IPS DF 19.7 (cell line): ENCODE data around the gene MYO15B.

Experiments
- DNase-seq: peaks from one replicate; pipeline ENCODE4 v3.0.0-alpha.2; 2013; ENCODE audit warnings: low read depth, low spot score

MYO15B gene

DNA sequence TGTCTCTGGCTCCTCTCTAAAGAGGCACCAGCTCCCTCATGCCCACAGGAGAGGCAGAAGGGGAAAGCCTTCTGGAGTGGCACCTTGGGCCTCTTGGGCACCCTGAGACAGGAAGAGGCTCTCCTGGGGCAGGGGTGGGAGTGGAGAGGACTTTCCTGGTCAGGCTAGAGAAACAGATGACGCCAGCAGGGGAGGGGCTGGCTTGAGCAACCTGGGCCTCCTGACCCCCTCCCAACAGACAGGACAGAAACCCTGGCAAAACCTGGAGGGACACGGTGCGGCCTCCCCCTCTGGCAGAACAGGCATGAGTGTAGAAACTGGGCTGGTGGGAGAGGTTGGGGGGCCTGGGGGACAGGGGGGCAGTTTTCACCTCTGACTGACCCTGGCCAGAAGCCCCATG, 51.7 kb downstream of the MYO15B start:
- DNase-seq, result no peak

DNA sequence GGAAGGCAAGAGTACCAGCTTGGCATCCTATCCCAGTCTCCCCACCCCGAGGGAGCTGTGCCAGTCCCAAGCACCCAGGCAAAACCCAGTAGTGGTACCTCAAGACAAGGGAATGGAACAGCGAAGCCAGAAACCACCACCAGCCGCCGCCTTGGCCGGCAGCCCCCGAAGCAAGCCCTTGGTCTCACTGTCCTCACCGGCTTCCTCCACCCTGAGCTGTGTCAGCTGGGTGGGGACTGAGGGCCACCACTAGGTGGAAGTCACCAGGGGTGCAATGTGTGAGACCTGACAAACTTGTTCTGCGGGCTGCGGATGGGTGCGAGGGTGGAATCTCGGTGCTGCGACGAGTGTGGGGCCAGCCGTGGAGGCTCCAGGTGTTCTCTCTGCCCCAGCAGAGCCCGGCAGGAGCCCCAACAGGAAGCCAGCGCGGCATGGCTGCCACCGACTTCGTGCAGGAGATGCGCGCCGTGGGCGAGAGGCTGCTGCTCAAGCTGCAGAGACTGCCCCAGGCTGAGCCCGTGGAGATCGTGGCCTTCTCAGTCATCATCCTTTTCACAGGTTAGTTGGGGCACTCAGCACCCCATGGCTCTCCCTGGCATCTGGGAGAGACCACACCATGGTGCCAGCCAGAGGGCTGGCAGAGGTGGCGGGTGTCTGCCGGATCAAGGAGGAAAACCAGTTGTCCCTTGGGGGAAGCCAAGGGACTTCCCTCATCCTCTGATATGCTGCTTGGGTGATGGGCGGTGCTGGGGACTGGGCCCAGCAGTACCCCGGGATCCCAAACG, 52.4 kb downstream of the MYO15B start:
- no peak for DNase-seq

DNA sequence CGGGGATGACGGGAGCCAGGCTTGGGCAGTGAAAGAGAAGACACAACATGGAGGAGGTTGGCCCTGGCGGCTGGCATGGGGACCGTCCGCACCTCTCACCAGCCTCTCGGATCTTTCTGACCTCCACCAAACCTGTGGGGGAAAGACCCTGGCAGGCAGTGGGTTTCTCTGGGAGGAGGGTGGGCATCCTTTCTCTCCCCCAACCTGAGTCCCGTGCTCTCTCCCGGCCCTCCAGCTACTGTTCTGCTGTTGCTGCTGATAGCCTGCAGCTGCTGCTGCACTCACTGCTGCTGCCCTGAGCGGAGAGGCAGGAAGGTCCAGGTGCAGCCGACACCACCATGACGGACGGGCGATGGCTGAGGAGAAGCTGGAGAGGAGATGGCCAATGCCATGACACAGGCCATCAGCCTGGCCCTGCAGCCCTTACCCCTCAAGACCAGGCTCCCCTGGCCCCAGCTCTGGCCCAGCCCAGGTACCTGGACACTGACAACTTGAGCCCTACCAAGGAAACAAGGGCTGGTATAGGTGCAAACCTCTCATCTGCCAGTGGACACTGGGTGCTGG, 53.0 kb downstream of the MYO15B start:
- DNase-seq, result no peak

DNA sequence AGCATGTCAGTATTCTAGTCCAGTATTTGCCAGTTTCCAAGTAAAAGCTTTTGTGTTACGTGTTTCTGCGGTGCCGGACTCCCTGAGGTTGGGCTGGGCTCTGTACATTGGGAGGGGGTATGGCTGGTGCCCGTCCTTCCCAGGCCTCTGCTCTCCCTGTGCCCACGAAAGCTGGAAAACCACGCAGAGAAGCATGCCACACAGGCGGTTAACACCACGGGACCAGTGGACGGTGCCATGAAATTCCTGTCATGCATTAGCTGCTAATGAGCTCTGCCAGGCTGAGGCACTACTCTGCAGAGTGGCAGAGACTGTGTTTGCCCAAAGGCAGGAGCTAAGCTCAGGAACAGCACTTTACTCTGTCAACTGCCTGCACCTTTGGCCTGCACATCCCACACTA, 53.7 kb downstream of the MYO15B start:
- no peak for DNase-seq

DNA sequence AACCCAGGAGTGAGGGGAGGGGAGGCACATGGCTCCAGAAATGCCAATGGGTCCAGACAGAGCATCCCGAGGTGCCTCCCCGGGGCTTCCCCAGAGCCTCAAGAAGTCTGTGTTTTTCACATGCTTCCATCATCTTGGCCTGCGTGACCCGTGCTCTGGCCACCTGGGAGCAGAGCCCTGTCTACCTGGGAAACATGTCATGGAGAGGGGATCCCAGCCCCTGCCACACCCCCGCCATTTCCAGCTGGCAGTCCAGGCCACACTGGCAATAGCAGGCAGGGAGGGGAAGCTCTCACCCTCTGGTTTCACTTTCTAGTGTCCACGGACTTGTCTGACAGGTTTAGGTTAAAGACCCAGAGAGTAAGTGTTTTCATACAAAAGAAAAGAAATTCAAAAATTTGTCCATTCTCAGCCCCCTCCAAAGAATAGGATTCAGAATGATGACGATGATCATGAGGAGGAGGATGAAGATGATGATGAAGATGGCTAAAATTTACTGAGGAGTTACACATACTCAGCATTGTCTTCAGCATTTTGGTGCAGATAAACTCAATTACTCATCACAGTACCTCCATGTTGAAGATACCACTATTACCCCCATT, 54.7 kb downstream of the MYO15B start:
- DNase-seq, result no peak

DNA sequence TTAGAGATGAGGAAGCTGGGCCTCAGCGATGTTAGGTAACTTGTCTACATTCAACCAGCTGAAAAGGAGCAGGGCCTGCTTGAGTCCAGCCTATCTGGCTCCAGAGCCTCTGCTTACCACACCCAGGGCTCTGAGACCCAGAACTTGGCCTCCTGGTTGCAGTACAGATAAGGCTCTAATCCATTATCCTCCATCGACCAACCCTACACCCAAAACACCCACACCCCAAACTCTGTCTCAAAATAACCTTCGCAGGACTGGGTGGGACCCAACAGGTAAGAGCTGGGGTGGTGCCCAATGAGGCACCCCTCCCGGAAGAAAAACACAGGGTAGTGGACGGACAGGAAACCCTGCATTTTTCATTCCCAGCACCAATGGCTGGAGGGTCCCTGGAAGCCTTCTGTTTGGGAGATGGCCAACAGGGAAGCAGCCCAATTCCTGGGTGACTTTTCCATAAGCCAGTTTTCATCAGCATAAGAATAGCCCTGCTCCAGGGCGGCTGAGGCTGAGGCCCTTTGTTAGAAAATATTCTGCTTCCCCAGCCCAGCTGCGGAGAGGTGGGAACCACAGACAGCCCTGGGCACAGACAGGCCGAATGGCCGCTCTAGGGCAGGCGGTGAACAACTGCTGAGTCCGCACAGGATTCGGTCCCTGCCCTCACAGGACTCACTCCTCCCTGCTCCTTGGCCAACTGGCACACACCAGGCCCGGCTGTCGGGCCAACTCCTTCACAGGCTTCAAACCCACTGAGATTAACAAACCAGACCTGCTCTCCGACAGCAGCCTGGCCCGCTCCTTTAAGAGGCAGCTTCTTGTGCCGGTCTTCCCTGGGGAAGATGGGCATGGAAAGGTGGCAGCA, 55.4 kb downstream of the MYO15B start:
- no peak for DNase-seq

DNA sequence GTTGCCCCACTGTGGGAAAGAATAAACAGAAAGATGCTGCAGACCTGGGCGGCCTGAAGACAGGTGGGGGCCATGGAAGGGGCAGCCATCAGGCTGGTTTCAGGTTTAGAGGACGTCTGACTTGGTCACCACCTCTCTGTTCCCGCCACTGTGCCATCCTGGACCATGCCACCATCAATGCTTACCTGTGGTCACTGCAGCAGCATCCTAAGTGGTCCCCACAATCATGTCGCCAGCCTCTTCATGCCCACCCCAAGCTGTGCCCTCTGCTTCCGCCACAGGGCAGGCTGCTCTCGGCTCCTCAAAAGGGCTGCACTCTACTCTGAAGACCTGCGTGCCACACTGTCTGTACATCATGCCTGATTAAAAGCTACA, 56.0 kb downstream of the MYO15B start:
- DNase-seq, result no peak

DNA sequence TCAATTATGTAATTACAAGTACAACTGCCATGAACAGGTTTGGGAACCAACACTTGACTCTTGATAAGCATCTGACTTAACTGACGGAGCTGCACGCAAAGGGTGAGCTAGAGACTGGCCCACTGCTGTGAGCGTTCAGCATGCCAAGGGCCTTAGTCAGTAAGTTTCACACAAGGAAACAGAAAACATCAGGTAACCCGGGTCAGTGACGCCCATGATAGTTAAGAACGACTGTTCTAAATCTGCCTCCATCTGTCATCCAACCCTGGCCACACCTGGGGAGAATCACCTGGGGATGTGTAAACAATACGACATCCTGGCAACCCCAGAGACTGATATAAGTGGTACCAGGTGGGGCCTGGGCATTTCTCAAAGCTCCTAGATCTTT, 57.9 kb downstream of the MYO15B start:
- no peak for DNase-seq

DNA sequence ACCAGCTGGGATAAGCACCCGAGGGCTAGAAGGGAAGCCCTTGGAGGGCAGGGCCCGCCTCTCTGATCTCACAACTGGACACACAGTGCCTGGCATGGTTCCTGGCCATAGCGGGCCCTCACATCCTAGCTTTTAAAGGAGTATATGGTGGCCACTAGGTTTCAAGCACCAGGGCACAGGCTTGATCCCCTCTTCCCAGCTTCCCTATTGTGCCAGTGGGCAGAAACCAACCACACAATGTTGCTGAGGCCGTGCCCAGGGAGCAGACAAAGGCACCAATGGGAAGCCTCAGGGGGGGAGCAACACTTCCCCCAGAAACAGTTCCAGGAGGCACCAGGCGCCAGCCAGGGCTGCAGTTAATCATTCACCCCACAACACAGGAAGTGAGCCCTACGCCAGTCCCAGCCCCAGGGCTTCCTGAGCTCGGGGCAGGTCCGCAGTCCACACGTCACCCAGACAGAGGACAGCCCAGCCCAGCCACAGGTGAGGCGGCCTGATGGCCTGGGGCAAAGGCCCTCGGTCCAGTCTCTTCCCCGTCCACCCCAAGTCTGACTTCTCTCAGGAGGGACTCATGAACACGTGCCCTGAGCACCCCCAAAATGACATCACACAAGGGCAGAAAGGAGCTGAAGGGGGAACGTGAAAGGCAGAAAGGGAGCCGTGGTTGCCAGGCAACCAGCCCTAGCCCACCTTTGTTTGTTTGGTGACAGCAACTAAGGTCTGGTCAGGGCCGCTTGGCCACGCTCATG, 58.5 kb downstream of the MYO15B start:
- DNase-seq, result no peak

DNA sequence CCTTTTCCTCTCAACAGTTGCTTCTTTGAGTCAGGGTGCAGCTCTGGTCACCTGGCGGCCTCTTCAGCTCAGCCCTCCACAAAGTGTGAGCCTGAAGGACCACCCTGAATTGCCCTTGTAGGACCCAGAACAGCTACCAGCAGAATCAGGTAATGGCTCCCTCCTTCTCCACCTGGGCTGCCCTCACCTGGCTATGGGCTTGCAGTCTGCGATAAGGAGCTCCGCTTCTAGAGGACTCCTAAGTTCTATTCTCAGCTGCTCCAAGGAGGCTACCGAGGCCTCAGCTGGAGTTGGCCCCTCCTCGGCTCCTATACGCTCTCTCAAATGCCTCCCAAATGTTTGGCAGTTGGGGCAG, 59.0 kb downstream of the MYO15B start:
- no peak for DNase-seq

DNA sequence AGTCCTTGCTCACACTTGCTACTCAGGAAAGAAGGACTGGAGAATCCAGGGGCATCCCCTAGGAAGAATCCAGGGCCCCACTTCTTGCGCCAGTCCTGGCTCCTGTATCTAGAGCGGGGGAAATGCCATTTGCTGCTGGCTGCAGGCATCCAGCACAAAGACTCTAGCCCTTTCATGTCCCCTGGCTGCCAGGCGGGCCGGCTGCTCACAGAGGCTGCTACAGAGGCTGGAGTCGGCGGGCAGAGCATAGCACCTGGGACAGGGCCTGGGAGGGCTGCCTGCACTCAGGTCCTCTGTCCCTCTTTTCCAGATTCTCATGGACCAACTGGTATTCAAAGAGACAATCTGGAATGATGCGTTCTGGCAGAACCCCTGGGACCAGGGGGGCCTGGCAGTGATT, 59.5 kb downstream of the MYO15B start:
- no peak for DNase-seq

DNA sequence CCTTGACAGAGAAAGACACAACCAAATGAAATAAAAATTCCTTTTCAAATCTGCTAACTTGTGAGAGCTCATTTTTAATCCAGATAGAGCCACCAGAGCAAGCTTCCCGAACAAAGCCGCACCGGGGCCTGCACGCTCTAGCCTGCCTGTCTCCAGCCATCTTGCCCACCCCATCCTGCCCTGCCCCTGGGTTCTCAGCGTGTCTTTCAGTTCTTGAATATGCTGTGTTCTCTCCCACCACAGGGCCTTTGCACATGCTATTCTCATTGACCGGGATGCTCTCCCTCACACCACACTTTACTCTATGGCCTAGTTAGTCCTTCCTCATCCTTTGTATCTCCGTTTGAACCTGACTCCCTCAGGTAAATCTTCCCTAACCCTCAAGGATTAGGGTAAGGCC, 60.3 kb downstream of the MYO15B start:
- DNase-seq, result no peak

DNA sequence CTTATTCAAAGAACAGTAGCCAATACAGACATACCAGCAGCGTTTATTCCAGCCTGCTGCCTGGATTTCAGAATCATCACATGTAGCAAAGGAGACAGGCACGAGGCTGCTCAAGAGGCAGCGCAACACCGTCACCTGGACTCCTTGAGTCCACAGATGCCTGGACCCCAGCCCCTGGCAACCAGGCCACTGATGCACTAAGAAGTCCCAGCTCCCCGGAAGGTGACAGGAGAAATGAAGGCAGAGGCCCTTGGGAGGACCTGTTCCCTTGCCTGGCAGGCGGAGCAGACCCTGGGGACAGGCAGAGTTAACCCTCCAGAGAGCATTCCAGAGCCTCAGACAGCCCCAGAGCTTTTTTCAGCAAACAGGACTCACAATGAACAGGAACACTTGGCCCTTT, 62.1 kb downstream of the MYO15B start:
- DNase-seq, result no peak

DNA sequence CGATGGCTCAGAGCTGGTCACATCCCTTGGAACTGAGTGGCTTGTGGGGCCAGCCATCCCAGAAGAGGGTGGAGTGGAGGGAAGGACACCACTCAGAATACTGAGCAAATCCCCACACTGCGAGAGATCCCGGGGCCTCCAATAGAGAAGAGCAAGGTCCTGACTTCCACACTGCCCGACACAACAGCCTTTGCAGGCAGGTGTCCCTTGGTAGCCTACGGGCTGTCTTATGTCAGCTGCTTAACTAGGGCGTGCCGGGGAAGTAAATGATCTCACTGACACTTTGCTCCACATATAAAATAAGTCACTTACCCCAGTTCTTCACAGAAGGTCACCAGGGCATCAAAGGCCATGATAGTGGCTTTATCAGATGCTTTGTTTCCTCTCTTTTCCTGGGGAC, 63.3 kb downstream of the MYO15B start:
- no peak for DNase-seq

DNA sequence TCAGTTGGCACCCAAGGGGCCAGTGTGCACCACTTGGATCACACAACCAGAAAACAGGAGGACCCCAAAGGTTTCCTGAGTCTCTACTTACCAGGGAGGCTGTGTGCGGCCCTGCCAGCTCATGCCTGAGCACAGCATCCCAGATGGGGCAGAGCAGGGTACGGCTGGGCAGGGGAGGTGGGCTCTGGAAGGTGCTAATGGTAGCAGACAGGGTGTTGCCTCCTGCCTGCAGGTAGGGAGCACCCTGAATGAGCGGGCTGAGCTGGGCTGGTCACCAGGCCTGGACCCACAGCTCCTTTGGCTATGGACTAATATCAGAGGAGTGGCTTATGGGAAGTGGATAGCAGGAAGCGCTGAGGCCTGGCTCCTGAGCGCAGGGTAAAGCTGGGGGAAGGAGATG, 64.7 kb downstream of the MYO15B start:
- DNase-seq, result no peak

DNA sequence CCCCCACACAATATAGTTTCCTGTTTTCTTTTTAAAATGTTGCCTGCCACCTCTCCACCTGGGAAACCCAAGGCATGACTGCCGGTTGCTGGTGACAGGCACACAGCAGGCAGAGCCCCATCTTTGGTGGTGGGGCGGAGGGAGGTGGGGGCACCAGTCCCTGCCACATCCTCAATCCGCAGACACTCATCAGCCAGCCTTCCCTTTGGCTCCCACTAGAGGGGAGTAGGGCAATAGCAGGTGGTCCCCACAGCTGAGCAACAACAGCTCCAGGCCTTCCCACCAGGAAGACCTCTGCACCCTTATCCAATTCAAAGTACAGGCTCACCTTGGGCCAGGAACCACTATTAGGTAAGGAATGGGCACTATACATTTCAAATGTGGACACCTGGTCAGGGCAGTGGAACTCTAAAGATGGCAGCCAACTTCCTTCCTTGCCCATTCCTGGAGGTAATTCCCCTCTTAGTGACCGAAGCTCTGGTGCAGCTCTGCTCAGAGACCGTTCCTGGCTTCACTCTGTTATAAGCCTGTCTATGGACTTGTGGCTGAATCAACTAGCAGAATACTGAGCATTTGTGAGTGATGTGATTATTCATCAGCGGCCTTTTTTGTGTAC, 65.4 kb downstream of the MYO15B start:
- no peak for DNase-seq

DNA sequence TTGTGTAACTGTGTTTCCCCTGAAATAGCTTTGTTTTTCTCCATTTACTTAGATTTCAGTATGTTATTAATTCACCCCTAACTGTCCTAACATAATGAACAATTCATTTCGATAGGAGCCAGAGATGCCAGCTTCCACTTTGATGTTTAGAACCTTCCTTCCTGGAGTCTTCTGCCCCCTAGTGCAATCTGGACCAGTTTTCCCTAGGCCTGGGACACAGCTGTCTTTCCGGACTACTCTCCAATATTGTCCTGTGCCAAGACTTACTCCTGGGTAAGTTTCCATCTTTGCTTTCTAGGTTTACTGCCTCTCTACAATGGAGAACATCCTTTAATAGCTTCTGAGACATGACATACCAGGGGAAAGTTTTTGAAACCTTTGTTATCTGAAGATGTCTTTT, 66.6 kb downstream of the MYO15B start:
- DNase-seq, result no peak

DNA sequence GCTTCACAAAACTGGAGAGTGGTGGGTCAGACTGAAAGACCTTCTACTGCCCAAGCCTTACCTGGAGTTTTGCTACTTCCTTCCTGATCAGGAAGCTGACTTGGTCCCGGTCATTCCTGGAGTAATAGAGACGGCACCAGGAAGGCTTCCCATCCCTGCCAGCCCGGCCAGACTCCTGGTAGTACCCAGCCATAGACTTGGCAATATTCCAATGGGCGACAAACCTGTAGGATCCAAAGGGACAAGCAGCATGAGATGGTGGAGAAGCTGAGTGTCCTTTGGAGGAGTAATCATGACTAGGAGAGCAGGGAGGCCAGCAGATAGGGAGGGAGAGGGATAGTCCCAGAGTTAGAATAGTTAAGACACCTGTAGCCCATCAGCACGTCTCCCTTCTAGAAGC, 70.6 kb downstream of the MYO15B start:
- no peak for DNase-seq

DNA sequence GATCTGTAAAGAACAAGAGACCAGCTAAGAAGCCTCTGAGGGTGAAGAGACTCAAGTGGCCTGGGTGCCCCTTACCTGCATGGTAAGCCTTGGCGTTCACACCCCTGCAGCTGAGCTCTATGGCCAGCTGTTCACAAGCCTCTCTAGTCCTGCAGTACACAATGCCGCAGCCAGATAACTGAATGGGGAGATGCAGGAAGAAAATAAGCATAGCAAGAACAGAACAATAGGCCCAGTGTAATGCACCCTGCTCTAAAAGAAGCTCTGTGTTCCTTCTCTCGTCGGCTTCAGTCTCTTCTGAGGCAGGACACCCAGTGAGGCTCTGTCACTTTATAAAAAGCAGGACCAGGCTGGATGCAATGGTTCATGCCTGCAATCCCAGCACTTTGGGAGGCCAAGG, 73.9 kb downstream of the MYO15B start:
- DNase-seq, result no peak

DNA sequence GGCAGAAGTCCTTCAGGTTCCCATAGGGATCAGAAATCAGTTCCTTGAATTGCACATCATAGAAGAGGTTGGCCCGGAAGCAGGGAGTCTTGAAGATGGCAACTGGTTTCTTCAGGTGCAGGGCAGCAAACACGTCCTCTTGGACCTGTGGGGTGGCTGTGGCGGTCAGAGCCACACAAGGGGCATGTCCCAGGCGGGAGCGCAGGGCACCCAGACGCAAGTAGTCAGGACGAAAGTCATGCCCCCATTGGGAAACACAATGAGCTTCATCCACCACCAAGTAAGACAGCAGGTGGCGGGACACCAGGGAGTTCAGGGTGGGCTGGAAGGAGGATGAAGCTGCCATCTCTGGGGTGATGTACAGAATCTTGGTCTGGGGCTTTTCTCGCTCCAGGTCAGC, 74.9 kb downstream of the MYO15B start:
- no peak for DNase-seq

DNA sequence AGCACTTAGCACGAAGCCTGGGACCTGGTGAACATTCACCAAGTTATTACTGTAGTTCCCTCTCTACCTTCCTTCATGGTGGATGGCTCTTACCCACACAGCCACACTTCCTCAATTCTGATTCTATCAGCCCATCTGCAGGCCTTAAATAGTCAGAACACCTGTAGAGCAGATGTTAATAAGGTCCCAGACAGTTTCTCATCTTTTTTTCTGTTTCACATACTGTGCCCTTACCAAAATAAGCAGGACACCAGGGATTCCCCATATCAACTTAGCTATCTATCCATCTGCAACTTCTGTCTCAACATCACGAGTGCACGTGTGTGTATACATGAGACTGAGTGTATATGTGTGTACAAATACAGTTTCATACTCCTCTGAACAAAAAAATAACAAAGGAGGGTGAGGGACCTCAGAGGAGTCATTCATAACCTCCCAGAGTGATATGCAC, 76.5 kb downstream of the MYO15B start:
- DNase-seq, result no peak
